GM23338 (cell line): Measurements from ENCODE around the gene EYS. TPM values are rescaled to one million over a fixed set of nuclear protein-coding genes. Genes with fewer than 3 reads are reported as not detected.

ENCODE experiments used
- ATAC-seq: fragments of 200-7000 bp; cut with Tn5 transposase; 3 replicates; pipeline ENCODE4 v1.9.1; 2020
- DNase-seq: peaks from one replicate; pipeline ENCODE4 v3.0.0-alpha.2; 2015; ENCODE audit warnings: low spot score
- H2AFZ ChIP-seq: fragments of 200-600 bp; sonication (generic); 2 replicates; pipeline ENCODE4 v1.8.0; 2016; ENCODE audit warnings: antibody characterized with exemption, mild to moderate bottlenecking, moderate library complexity
- H3F3A ChIP-seq: fragments of 200-600 bp; sonication (generic); replicated peaks from 2 replicates; pipeline ENCODE4 v1.8.0; 2017; ENCODE audit warnings: antibody characterized with exemption, mixed run types, low read depth
- H3K27ac ChIP-seq: fragments of 200-600 bp; sonication (generic); 2 replicates; pipeline ENCODE4 v1.6.1; 2016; ENCODE audit warnings: low read depth
- H3K27me3 ChIP-seq: fragments of 200-600 bp; sonication (generic); 2 replicates; pipeline ENCODE4 v1.8.0; 2016; ENCODE audit warnings: mild to moderate bottlenecking, mixed run types, moderate library complexity; ENCODE audit not compliant: insufficient read depth
- H3K36me3 ChIP-seq: fragments of 200-600 bp; sonication (generic); 2 replicates; pipeline ENCODE4 v1.8.0; 2016; ENCODE audit warnings: mild to moderate bottlenecking; ENCODE audit not compliant: insufficient read depth
- H3K4me1 ChIP-seq: fragments of 200-600 bp; sonication (generic); 2 replicates; pipeline ENCODE4 v1.8.0; 2016; ENCODE audit warnings: mild to moderate bottlenecking, moderate library complexity; ENCODE audit not compliant: insufficient read depth
- H3K4me2 ChIP-seq: fragments of 200-600 bp; sonication (generic); 2 replicates; pipeline ENCODE4 v1.7.1; 2017; ENCODE audit warnings: mixed run types
- H3K4me3 ChIP-seq: fragments of 200-600 bp; sonication (generic); 2 replicates; pipeline ENCODE4 v1.6.1; 2016; ENCODE audit warnings: mixed run types
- H3K79me2 ChIP-seq: fragments of 200-600 bp; sonication (generic); replicated peaks from 2 replicates; pipeline ENCODE4 v1.8.0; 2017; ENCODE audit warnings: mild to moderate bottlenecking; ENCODE audit not compliant: insufficient read depth
- H3K9me2 ChIP-seq: fragments of 200-600 bp; sonication (generic); 2 replicates; pipeline ENCODE4 v1.8.0; 2017; ENCODE audit not compliant: insufficient read depth
- H4K20me1 ChIP-seq: fragments of 200-600 bp; sonication (generic); replicated peaks from 2 replicates; pipeline ENCODE4 v1.8.0; 2017; ENCODE audit warnings: mild to moderate bottlenecking; ENCODE audit not compliant: insufficient read depth
- H3K27ac Mint-ChIP-seq: 2 replicates; pipeline ENCODE4 v1.8.0; 2020; ENCODE audit warnings: inconsistent platforms, mild to moderate bottlenecking, moderate library complexity, mixed read lengths
- H3K27me3 Mint-ChIP-seq: 3 replicates; pipeline ENCODE4 v1.8.0; 2022; ENCODE audit warnings: low read depth, mild to moderate bottlenecking, moderate library complexity, mixed read lengths, inconsistent platforms; ENCODE audit not compliant: insufficient read depth, poor library complexity
- H3K36me3 Mint-ChIP-seq: 3 replicates; pipeline ENCODE4 v1.8.0; 2021; ENCODE audit warnings: low read depth, mild to moderate bottlenecking, inconsistent platforms, moderate library complexity, mixed read lengths
- H3K4me1 Mint-ChIP-seq: 3 replicates; pipeline ENCODE4 v1.8.0; 2020; ENCODE audit warnings: mild to moderate bottlenecking, inconsistent platforms, mixed read lengths
- H3K4me3 Mint-ChIP-seq: 3 replicates; pipeline ENCODE4 v1.8.0; 2021; ENCODE audit warnings: moderate library complexity, mild to moderate bottlenecking, inconsistent platforms, mixed read lengths
- H3K9me3 Mint-ChIP-seq: 3 replicates; pipeline ENCODE4 v1.8.0; 2020; ENCODE audit warnings: moderate library complexity, mild to moderate bottlenecking, inconsistent platforms, mixed read lengths
- CREB1 ChIP-seq: fragments of 250-450 bp; sonication (Bioruptor Pico); IDR thresholded peaks from 2 replicates; pipeline ENCODE4 v1.5.0; 2020; ENCODE audit warnings: low read depth, mild to moderate bottlenecking, moderate library complexity
- EZH2 ChIP-seq: fragments of 200-600 bp; sonication (generic); IDR thresholded peaks from one replicate; pipeline ENCODE4 v1.8.0; 2017; ENCODE audit warnings: antibody characterized with exemption, mild to moderate bottlenecking, low read depth; ENCODE audit not compliant: unreplicated experiment
- EZH2phosphoT487 ChIP-seq: fragments of 200-600 bp; sonication (generic); IDR thresholded peaks from one replicate; pipeline ENCODE4 v1.8.1; 2018; ENCODE audit warnings: antibody characterized with exemption; ENCODE audit not compliant: unreplicated experiment
- JUNB ChIP-seq: IDR thresholded peaks from one replicate; pipeline ENCODE4 v1.6.1; 2016; ENCODE audit warnings: antibody characterized with exemption; ENCODE audit not compliant: unreplicated experiment
- NANOG ChIP-seq: IDR thresholded peaks from 2 replicates; pipeline ENCODE4 v1.6.1; 2016; ENCODE audit warnings: antibody characterized with exemption, borderline replicate concordance
- POLR2AphosphoS5 ChIP-seq: IDR thresholded peaks from 2 replicates; pipeline ENCODE4 v1.6.1; 2016; ENCODE audit warnings: antibody characterized with exemption, low read depth
- STAT1 ChIP-seq: IDR thresholded peaks from one replicate; pipeline ENCODE4 v1.6.1; 2016; ENCODE audit warnings: antibody characterized with exemption; ENCODE audit not compliant: unreplicated experiment
- ZNF114 ChIP-seq: fragments of 250-450 bp; sonication (Bioruptor Pico); IDR thresholded peaks from 2 replicates; pipeline ENCODE4 v1.5.0; 2020; ENCODE audit warnings: mild to moderate bottlenecking, moderate library complexity
- ZNF331 ChIP-seq: fragments of 250-450 bp; sonication (Bioruptor Pico); IDR thresholded peaks from 2 replicates; pipeline ENCODE4 v1.5.0; 2020; ENCODE audit warnings: low read depth, mild to moderate bottlenecking, moderate library complexity
- polyA plus RNA-seq: library from polyadenylated mRNA; unstranded; fragments of >200 nt; fragmentation: Nextera tagmentation; extraction: Ambion mirVana; gene quantifications from 2 replicates; pipeline ENCODE4 v1.2.1, GENCODE V29; 2016
- total RNA-seq: library from RNA; depleted of rRNA; stranded (reverse); fragments of >200 nt; shearing (Covaris generic); gene quantifications from 2 replicates; pipeline ENCODE4 v1.2.3, GENCODE V29; 2014
- TF ChIP-seq, protein P1 (sequence below): IDR thresholded peaks from 2 replicates; pipeline ENCODE4 v1.6.1; 2016; ENCODE audit warnings: antibody characterized with exemption
- TF ChIP-seq, protein P2 (sequence below): IDR thresholded peaks from one replicate; pipeline ENCODE4 v1.6.1; 2018; ENCODE audit warnings: antibody characterized with exemption; ENCODE audit not compliant: unreplicated experiment
- TF ChIP-seq, protein P3 (sequence below): fragments of 250-450 bp; sonication (Bioruptor Pico); IDR thresholded peaks from 2 replicates; pipeline ENCODE4 v1.5.0; 2020; ENCODE audit warnings: mild to moderate bottlenecking, moderate library complexity
- TF ChIP-seq, protein P4 (sequence below), 2 experiments: fragments of 200-600 bp in 1 of 2; sonication (generic) in 1 of 2; conservative IDR thresholded peaks; 2 replicates each; pipeline versions ENCODE4 v1.5.1 to v1.6.1; 2016 to 2017; ENCODE audit warnings: antibody characterized with exemption in 2 of 2, low read depth in 2 of 2, mild to moderate bottlenecking in 2 of 2, moderate library complexity in 1 of 2

The EYS gene
- total and polyA plus RNA-seq, 2 experiments from 2014 or later = 0.38 to 0.52 TPM

DNA sequence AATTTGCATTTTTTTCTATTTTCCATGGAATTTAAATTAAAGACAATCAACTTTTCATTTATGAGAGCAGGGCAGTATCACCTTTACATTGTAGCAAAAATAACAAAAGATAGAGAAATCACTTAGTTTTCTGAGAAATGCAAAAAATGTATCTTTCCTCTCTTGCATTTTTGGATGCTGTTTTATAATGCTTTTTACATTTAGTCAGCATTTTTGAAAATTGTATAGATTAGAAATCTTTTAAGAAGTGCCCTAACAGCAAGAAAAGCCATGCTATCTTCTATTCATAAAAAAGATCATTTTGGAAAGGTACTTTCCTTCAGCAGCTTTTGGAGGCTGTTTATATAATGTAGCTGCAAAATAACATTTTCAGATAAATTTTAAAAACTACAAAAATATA is 421.8 kb downstream of the EYS start:
- Mint-ChIP-seq H3K4me1 (no peaks in the 10 kb centered on the region), H3K27ac (no peak overlapping the region), H3K4me3 (no peak overlapping the region), H3K36me3 (no peaks in the 10 kb centered on the region), H3K27me3 (no peaks in the 10 kb centered on the region), H3K9me3 (no peaks in the 10 kb centered on the region; the same call in 2 of the 3 replicates)
- no peaks in the 10 kb centered on the region for H3F3A ChIP-seq
- no peaks in the 10 kb centered on the region for H3K27me3 ChIP-seq
- H3K4me1 ChIP-seq = no peaks in the 10 kb centered on the region
- DNase-seq (no peak), ATAC-seq (no peak)
- no peak overlapping the region for H2AFZ ChIP-seq
- TF ChIP-seq JUNB = no peak
- no peak for TF ChIP-seq CREB1 (CRISPR knock-in tag)
- TF ChIP-seq NANOG = no peak
- TF ChIP-seq, protein P1, sequence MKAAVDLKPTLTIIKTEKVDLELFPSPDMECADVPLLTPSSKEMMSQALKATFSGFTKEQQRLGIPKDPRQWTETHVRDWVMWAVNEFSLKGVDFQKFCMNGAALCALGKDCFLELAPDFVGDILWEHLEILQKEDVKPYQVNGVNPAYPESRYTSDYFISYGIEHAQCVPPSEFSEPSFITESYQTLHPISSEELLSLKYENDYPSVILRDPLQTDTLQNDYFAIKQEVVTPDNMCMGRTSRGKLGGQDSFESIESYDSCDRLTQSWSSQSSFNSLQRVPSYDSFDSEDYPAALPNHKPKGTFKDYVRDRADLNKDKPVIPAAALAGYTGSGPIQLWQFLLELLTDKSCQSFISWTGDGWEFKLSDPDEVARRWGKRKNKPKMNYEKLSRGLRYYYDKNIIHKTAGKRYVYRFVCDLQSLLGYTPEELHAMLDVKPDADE = no peak
- TF ChIP-seq, protein P2, sequence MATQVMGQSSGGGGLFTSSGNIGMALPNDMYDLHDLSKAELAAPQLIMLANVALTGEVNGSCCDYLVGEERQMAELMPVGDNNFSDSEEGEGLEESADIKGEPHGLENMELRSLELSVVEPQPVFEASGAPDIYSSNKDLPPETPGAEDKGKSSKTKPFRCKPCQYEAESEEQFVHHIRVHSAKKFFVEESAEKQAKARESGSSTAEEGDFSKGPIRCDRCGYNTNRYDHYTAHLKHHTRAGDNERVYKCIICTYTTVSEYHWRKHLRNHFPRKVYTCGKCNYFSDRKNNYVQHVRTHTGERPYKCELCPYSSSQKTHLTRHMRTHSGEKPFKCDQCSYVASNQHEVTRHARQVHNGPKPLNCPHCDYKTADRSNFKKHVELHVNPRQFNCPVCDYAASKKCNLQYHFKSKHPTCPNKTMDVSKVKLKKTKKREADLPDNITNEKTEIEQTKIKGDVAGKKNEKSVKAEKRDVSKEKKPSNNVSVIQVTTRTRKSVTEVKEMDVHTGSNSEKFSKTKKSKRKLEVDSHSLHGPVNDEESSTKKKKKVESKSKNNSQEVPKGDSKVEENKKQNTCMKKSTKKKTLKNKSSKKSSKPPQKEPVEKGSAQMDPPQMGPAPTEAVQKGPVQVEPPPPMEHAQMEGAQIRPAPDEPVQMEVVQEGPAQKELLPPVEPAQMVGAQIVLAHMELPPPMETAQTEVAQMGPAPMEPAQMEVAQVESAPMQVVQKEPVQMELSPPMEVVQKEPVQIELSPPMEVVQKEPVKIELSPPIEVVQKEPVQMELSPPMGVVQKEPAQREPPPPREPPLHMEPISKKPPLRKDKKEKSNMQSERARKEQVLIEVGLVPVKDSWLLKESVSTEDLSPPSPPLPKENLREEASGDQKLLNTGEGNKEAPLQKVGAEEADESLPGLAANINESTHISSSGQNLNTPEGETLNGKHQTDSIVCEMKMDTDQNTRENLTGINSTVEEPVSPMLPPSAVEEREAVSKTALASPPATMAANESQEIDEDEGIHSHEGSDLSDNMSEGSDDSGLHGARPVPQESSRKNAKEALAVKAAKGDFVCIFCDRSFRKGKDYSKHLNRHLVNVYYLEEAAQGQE = no peak
- no peak for TF ChIP-seq EZH2phosphoT487
- TF ChIP-seq, protein P3, sequence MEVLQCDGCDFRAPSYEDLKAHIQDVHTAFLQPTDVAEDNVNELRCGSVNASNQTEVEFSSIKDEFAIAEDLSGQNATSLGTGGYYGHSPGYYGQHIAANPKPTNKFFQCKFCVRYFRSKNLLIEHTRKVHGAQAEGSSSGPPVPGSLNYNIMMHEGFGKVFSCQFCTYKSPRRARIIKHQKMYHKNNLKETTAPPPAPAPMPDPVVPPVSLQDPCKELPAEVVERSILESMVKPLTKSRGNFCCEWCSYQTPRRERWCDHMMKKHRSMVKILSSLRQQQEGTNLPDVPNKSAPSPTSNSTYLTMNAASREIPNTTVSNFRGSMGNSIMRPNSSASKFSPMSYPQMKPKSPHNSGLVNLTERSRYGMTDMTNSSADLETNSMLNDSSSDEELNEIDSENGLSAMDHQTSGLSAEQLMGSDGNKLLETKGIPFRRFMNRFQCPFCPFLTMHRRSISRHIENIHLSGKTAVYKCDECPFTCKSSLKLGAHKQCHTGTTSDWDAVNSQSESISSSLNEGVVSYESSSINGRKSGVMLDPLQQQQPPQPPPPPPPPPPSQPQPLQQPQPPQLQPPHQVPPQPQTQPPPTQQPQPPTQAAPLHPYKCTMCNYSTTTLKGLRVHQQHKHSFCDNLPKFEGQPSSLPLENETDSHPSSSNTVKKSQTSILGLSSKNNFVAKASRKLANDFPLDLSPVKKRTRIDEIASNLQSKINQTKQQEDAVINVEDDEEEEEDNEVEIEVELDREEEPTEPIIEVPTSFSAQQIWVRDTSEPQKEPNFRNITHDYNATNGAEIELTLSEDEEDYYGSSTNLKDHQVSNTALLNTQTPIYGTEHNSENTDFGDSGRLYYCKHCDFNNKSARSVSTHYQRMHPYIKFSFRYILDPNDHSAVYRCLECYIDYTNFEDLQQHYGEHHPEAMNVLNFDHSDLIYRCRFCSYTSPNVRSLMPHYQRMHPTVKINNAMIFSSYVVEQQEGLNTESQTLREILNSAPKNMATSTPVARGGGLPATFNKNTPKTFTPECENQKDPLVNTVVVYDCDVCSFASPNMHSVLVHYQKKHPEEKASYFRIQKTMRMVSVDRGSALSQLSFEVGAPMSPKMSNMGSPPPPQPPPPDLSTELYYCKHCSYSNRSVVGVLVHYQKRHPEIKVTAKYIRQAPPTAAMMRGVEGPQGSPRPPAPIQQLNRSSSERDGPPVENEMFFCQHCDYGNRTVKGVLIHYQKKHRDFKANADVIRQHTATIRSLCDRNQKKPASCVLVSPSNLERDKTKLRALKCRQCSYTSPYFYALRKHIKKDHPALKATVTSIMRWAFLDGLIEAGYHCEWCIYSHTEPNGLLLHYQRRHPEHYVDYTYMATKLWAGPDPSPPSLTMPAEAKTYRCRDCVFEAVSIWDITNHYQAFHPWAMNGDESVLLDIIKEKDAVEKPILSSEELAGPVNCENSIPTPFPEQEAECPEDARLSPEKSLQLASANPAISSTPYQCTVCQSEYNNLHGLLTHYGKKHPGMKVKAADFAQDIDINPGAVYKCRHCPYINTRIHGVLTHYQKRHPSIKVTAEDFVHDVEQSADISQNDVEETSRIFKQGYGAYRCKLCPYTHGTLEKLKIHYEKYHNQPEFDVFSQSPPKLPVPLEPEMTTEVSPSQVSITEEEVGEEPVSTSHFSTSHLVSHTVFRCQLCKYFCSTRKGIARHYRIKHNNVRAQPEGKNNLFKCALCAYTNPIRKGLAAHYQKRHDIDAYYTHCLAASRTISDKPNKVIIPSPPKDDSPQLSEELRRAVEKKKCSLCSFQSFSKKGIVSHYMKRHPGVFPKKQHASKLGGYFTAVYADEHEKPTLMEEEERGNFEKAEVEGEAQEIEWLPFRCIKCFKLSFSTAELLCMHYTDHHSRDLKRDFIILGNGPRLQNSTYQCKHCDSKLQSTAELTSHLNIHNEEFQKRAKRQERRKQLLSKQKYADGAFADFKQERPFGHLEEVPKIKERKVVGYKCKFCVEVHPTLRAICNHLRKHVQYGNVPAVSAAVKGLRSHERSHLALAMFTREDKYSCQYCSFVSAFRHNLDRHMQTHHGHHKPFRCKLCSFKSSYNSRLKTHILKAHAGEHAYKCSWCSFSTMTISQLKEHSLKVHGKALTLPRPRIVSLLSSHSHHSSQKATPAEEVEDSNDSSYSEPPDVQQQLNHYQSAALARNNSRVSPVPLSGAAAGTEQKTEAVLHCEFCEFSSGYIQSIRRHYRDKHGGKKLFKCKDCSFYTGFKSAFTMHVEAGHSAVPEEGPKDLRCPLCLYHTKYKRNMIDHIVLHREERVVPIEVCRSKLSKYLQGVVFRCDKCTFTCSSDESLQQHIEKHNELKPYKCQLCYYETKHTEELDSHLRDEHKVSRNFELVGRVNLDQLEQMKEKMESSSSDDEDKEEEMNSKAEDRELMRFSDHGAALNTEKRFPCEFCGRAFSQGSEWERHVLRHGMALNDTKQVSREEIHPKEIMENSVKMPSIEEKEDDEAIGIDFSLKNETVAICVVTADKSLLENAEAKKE = no peak
- TF ChIP-seq STAT1 = no peak
- TF ChIP-seq, protein P4, sequence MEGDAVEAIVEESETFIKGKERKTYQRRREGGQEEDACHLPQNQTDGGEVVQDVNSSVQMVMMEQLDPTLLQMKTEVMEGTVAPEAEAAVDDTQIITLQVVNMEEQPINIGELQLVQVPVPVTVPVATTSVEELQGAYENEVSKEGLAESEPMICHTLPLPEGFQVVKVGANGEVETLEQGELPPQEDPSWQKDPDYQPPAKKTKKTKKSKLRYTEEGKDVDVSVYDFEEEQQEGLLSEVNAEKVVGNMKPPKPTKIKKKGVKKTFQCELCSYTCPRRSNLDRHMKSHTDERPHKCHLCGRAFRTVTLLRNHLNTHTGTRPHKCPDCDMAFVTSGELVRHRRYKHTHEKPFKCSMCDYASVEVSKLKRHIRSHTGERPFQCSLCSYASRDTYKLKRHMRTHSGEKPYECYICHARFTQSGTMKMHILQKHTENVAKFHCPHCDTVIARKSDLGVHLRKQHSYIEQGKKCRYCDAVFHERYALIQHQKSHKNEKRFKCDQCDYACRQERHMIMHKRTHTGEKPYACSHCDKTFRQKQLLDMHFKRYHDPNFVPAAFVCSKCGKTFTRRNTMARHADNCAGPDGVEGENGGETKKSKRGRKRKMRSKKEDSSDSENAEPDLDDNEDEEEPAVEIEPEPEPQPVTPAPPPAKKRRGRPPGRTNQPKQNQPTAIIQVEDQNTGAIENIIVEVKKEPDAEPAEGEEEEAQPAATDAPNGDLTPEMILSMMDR (conservative IDR thresholded peaks at IDR 0.05; ENCODE audit: low read depth in 2 of 2) = no peak
- TF ChIP-seq EZH2 = no peak
- TF ChIP-seq ZNF114 (CRISPR knock-in tag) = no peak
- TF ChIP-seq ZNF331 = no peak
- TF ChIP-seq POLR2AphosphoS5 = no peak
- no peak overlapping the region for H3K27ac ChIP-seq
- no peaks in the 10 kb centered on the region for H3K36me3 ChIP-seq
- H3K9me2 ChIP-seq = no peaks in the 10 kb centered on the region
- H3K4me2 ChIP-seq = no peak overlapping the region
- H4K20me1 ChIP-seq = no peaks in the 10 kb centered on the region
- no peak overlapping the region for H3K4me3 ChIP-seq
- no peaks in the 10 kb centered on the region for H3K79me2 ChIP-seq
